Right ventricle myocardium inferior (tissue), 1 donor: Measurements from ENCODE around the gene XBP1. TPM values are rescaled to one million over a fixed set of nuclear protein-coding genes. Genes with fewer than 3 reads are reported as not detected.
"Not testable (repeated sequence)": the region's sequence is repeated elsewhere in the genome, so short reads cannot be mapped to it uniquely, and the experiment has no call there.

Experiments used
- ATAC-seq: fragments of 200-7000 bp; cut with Tn5 transposase; one replicate; pipeline ENCODE4 v1.9.1; 2020; ENCODE audit warnings: mild to moderate bottlenecking, moderate library complexity
- DNase-seq: peaks from one replicate; pipeline ENCODE4 v3.0.0; 2021; ENCODE audit errors: missing footprints
- intact Hi-C: fragments of 100-400 bp; cut with DNase I; formaldehyde crosslinking; loops from one replicate; pipeline ENCODE4 v1.11.0; 2022
- total RNA-seq: library from RNA; stranded (reverse); fragmentation: NEBNext Ultra II Directional; extraction: Animal tissue kit (Norgen Biotek cat#: 25700); gene quantifications from one replicate; pipeline ENCODE4 v1.2.1, GENCODE V29; 2021
- donor health status: DM: no; HTN: yes; CAD: no; lungs with severe emphysema.

XBP1 gene
- total RNA-seq, 1 donor from 2014 or later, result 71.8 TPM

DNA sequence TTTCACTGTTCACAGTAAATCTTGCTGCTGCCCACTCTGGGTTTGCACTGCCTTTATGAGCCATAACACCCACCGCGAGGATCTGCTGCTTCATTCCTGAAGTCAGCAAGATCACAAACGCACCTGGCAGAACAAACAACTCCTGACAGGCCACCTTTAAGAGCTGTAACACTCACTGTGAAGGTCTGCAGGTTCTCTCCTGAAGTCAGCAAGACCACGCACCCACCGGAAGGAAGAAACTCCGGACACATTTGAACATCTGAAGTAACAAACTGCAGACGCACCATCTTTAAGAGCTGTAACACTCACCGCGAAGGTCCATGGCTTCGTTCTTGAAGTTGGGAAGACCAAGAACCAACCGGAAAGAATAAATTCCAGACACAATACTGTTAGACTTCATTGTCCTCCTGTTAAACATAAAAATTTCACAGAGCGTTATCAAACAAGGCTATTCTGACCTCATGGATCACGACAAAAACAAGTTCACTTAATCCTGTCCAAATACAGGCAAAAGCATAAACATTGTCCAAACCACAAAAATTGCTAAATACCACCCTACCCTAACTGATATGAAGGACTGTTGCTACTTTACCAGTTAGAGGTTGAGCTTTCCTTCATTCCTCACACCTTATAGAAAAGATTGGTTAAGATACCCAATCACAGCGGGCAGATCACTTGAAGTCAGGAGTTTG is 30.8 kb downstream of the XBP1 start:
- intact Hi-C loops, result no loop called here
- DNase-seq (no peak), ATAC-seq (no peak)

GRCh38 chr22:28768701-28769393 is 31.5 kb downstream of the XBP1 start:
- ATAC-seq, result no peak
- intact Hi-C loops, result no loop called here
- DNase-seq, result no peak

DNA sequence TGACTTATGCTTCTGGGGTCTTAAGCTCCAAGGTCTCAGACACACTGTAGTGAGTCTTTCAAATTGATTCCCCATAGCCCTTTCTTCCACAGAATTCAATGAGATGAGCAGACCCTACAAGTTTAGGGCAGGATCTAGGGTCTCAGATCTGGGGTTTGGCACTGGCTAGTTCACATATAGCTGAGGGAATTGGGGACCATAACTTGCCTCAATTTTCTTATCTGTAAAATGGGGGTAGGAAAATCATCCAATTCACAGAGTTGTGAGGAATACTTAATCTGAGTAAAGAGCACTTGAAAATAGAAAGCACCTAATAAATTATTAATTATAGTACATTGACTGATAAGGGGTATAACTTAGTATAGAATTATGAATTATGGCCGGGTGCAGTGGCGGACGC is 33.7 kb downstream of the XBP1 start:
- ATAC-seq (no peak), DNase-seq (no peak)
- intact Hi-C loops, result no loop called here

DNA sequence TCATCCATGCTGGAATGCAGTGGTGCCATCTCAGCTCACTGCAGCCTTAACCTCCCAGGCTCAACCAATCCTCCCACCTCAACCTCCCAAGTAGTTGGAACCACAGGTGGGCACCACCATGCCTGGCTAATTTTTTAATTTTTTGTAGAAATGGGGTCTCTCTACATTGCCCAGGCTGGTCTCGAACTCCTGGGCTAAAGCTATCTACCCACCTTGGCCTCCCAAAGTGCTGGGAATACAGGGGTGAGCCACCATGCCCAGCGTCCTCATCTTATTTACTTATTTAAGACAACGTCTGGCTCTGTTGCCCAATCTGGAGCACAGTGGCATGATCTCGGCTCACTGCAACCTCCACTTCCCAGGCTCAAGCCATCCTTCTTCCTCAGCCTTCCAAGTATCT is 38.4 kb downstream of the XBP1 start:
- DNase-seq, intact Hi-C loops, ATAC-seq: not testable (repeated sequence)

- DNase-seq (no peak), ATAC-seq (no peak)
- intact Hi-C loops, result no loop called here
Measured at GRCh38 chr22:28761449-28761755, 39.0 kb downstream of the XBP1 start.

DNA sequence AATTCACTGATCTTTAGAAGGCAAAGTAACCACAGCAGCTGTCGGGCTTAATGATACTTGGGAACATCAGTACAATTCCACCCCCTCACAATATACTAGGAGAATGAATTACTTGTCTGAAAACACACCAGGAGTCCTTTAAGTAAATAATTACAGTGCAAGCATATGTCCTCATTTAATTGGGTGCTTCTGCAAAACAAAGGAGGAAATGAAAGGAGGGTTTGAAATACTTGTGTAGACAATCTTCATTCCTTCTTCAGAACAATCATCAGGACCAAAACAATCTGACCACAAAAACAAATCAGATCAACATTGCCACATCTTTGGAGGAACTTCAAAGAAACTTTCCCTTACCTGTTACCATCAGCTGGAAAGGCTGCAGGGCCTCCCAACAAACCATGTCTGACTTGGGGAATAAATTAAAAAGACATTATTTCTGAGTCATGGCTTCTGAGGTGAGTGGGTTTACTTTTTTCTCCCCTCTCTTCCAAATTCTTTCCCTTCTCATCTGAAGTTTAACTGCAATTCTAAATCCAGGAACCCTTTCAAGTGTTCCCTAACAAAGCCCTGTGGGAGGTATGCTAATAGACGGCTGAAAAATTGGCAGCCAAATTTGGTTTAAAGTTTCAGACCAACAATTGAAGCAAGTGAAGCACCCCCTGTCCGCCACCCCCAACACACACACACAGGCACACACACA is 40.4 kb downstream of the XBP1 start:
- ATAC-seq, result no peak
- intact Hi-C loops, result no loop called here
- no peak for DNase-seq

DNA sequence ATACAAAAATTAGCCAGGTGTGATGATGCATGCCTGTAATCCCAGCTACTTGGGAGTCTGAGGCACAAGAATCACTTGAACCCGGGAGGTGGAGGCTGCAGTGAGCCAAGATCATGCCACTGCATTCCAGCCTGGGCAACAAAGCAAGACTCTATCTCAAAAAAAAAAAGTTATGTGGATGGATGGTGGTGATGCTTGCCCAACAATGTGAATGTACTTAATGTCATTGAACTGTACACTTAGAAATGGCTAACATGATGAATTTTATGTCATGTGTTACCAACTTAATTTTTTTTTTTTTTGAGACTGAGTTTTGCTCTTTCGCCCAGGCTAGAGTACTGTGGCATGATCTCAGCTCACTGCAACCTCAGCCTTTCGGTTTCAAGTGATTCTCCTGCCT is 45.9 kb downstream of the XBP1 start:
- ATAC-seq, intact Hi-C loops, DNase-seq: not testable (repeated sequence)

GRCh38 chr22:28750471-28750881 is 49.9 kb downstream of the XBP1 start:
- no peak for DNase-seq
- intact Hi-C loops, result no loop called here
- ATAC-seq, result no peak

Other genes starting within 250 kb of the XBP1 start
- gene TTC28, start 120.7 kb downstream of the XBP1 start, total RNA-seq, result 10.4 TPM
- gene CHEK2, start 58.7 kb downstream of the XBP1 start, total RNA-seq, result 1.9 TPM
- 9.6 TPM for gene HSCB, start 58.5 kb downstream of the XBP1 start, total RNA-seq
- gene CCDC117, start 27.9 kb downstream of the XBP1 start, total RNA-seq, result 11.4 TPM
- 5.4 TPM for gene ZNRF3, start 83.0 kb upstream of the XBP1 start, total RNA-seq